ENCODE results near the gene MXI1. TPM values are rescaled to one million over a fixed set of nuclear protein-coding genes. Genes with fewer than 3 reads are reported as not detected.

MXI1 gene
- polyA plus RNA-seq, 1 experiment = 17.1 TPM

GRCh38 chr10:110223298-110223925 is 16.0 kb downstream of the MXI1 start:
- H3K36me3 ChIP-seq (ENCODE audit: control insufficient read depth, insufficient read depth, low read length) = peaks cover 1% of the 10 kb centered on the region; the same call in 1 of the 2 replicates
- no peak overlapping the region for H3K4me3 ChIP-seq (ENCODE audit: low read depth, low read length)
- POLR2A ChIA-PET = no interaction called here
- no peak for TF ChIP-seq CTCF (IDR thresholded peaks at IDR 0.05; ENCODE audit: insufficient read depth, low read depth, low read length)
- CTCF ChIA-PET = interaction anchor here (1.2 to 2.4 kb wide), 3 partner anchors 12 to 339 kb away, joined by 3 to 6 read pairs (median 3); no protein-coding TSS in a partner anchor
- no peaks in the 10 kb centered on the region for H3K27me3 ChIP-seq (ENCODE audit: control insufficient read depth, insufficient read depth, low read length)
- DNase-seq (ENCODE audit: low read depth) = no peak

GRCh38 chr10:110224992-110225391 is 17.6 kb downstream of the MXI1 start:
- H3K27me3 ChIP-seq (ENCODE audit: control insufficient read depth, insufficient read depth, low read length) = no peaks in the 10 kb centered on the region
- TF ChIP-seq CTCF (IDR thresholded peaks at IDR 0.05; ENCODE audit: insufficient read depth, low read depth, low read length) = no peak
- ChIA-PET CTCF (interaction anchor here (0.6 to 2.4 kb wide), 7 partner anchors 9 to 343 kb away, joined by 3 to 6 read pairs (median 3); no protein-coding TSS in a partner anchor), POLR2A (no interaction called here)
- H3K36me3 ChIP-seq (ENCODE audit: control insufficient read depth, insufficient read depth, low read length) = peaks cover 1% of the 10 kb centered on the region
- no peak for DNase-seq (ENCODE audit: low read depth)
- H3K4me3 ChIP-seq (ENCODE audit: low read depth, low read length) = peak overlapping the region; percentile 94

- TF ChIP-seq CTCF (IDR thresholded peaks at IDR 0.05; ENCODE audit: insufficient read depth, low read depth, low read length) = no peak; the same call in 1 of the 2 replicates
- POLR2A ChIA-PET = no interaction called here
- H3K27me3 ChIP-seq (ENCODE audit: control insufficient read depth, insufficient read depth, low read length) = no peaks in the 10 kb centered on the region
Measured at GRCh38 chr10:110225441-110225755, 18.0 kb downstream of the MXI1 start.

GRCh38 chr10:110225756-110226542 is 18.5 kb downstream of the MXI1 start:
- ChIA-PET POLR2A (no interaction called here), CTCF (interaction anchor here (0.6 to 2.4 kb wide), 7 partner anchors 10 to 344 kb away, joined by 3 to 6 read pairs (median 3); no protein-coding TSS in a partner anchor)
- peaks cover 1% of the 10 kb centered on the region for H3K36me3 ChIP-seq (ENCODE audit: control insufficient read depth, insufficient read depth, low read length)
- peak; percentile 62 for DNase-seq (ENCODE audit: low read depth)
- H3K4me3 ChIP-seq (ENCODE audit: low read depth, low read length) = peak overlapping the region; percentile 94
- no peaks in the 10 kb centered on the region for H3K27me3 ChIP-seq (ENCODE audit: control insufficient read depth, insufficient read depth, low read length)
- peak; percentile 73 for TF ChIP-seq CTCF (IDR thresholded peaks at IDR 0.05; ENCODE audit: insufficient read depth, low read depth, low read length)

More at GRCh38 chr10:110225441-110225755, 18.0 kb downstream of the MXI1 start:
- CTCF ChIA-PET = interaction anchor here (0.6 to 2.4 kb wide), 7 partner anchors 10 to 343 kb away, joined by 3 to 6 read pairs (median 3); no protein-coding TSS in a partner anchor
- peaks cover 1% of the 10 kb centered on the region for H3K36me3 ChIP-seq (ENCODE audit: control insufficient read depth, insufficient read depth, low read length)
- peak overlapping the region; percentile 94 for H3K4me3 ChIP-seq (ENCODE audit: low read depth, low read length)
- DNase-seq (ENCODE audit: low read depth) = no peak

GRCh38 chr10:110226543-110226925 is 19.1 kb downstream of the MXI1 start:
- DNase-seq (ENCODE audit: low read depth) = no peak
- no peaks in the 10 kb centered on the region for H3K27me3 ChIP-seq (ENCODE audit: control insufficient read depth, insufficient read depth, low read length)
- H3K36me3 ChIP-seq (ENCODE audit: control insufficient read depth, insufficient read depth, low read length) = peaks cover 1% of the 10 kb centered on the region
- POLR2A ChIA-PET = no interaction called here
- TF ChIP-seq CTCF (IDR thresholded peaks at IDR 0.05; ENCODE audit: insufficient read depth, low read depth, low read length) = no peak
- peak overlapping the region; percentile 94 for H3K4me3 ChIP-seq (ENCODE audit: low read depth, low read length)
- CTCF ChIA-PET = interaction anchor here (0.6 to 0.8 kb wide), 2 partner anchors 88 to 166 kb away, joined by 3 to 4 read pairs; no protein-coding TSS in a partner anchor
